ENCODE measurements around the gene LSAMP. TPM values are rescaled to one million over a fixed set of nuclear protein-coding genes. Genes with fewer than 3 reads are reported as not detected.

Gene LSAMP
- total and polyA plus RNA-seq, 2 donors (not counting 1 experiment from before 2014, with no cell fraction given) = not detected

DNA sequence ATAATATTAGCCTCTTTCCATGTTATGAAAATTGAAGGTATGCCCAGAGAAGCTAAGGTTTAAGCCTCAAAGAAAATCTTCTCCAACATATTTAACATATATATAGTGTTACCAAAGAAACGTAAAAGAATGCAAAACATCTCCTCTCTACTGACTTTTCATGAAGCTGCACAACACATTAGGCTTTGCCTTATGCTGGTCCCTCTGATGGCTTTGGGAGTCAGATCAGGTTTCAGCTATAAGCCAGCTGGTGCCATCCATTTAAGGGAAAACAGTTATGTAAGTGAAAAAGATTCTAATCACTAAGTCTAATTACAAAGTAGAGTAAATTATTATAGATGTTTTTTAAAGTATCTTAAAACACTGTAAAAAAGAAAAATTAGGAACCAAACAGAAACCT lies 410.5 kb downstream of the LSAMP start:
- Histone ChIP-seq H3K9ac (ENCODE audit: low read length) (no peak overlapping the region), H4K20me1 (ENCODE audit: control insufficient read depth, insufficient read depth, low read length, poor library complexity, severe bottlenecking) (no peaks in the 10 kb centered on the region), H3K27me3 (replicated peaks in 1 of 4; ENCODE audit: control extremely low read depth in 1 of 4, control insufficient read depth in 3 of 4, insufficient read depth in 4 of 4, low read length in 3 of 4) (no peaks in the 10 kb centered on the region), H3K9me3 (ENCODE audit: control extremely low read depth in 1 of 3, control insufficient read depth in 2 of 3, insufficient read depth in 1 of 3, low read length in 2 of 3) (no peaks in the 10 kb centered on the region), H2AFZ (ENCODE audit: insufficient read depth, low read depth, low read length, poor library complexity, severe bottlenecking) (no peak overlapping the region), H3K36me3 (replicated peaks in 1 of 2; ENCODE audit: control extremely low read depth in 1 of 2, control insufficient read depth in 1 of 2, extremely low read depth in 1 of 2, insufficient read depth in 2 of 2, low read length in 1 of 2) (no peaks in the 10 kb centered on the region), H3K4me2 (replicated peaks; ENCODE audit: low read depth, low read length, poor library complexity, severe bottlenecking) (no peak overlapping the region), H3K27ac (ENCODE audit: low read length in 2 of 2) (no peak overlapping the region), H3K4me3 (ENCODE audit: control extremely low read depth in 1 of 5, extremely low read depth in 1 of 5, insufficient read depth in 1 of 5, low read depth in 2 of 5, low read length in 4 of 5) (no peak overlapping the region), H3K4me1 (ENCODE audit: control insufficient read depth in 2 of 2, insufficient read depth in 2 of 2, low read length in 2 of 2) (peaks cover 0 to 3% of the 10 kb centered on the region in 2 donors), H3K79me2 (ENCODE audit: control insufficient read depth, insufficient read depth, low read length) (no peaks in the 10 kb centered on the region)
- TF ChIP-seq, protein P1, sequence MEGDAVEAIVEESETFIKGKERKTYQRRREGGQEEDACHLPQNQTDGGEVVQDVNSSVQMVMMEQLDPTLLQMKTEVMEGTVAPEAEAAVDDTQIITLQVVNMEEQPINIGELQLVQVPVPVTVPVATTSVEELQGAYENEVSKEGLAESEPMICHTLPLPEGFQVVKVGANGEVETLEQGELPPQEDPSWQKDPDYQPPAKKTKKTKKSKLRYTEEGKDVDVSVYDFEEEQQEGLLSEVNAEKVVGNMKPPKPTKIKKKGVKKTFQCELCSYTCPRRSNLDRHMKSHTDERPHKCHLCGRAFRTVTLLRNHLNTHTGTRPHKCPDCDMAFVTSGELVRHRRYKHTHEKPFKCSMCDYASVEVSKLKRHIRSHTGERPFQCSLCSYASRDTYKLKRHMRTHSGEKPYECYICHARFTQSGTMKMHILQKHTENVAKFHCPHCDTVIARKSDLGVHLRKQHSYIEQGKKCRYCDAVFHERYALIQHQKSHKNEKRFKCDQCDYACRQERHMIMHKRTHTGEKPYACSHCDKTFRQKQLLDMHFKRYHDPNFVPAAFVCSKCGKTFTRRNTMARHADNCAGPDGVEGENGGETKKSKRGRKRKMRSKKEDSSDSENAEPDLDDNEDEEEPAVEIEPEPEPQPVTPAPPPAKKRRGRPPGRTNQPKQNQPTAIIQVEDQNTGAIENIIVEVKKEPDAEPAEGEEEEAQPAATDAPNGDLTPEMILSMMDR (IDR thresholded peaks at IDR 0.05) = no peak
- TF ChIP-seq EZH2 (IDR thresholded peaks at IDR 0.05; ENCODE audit: borderline replicate concordance, insufficient read depth, low read depth, low read length, poor library complexity, severe bottlenecking) = no peak
- Mint-ChIP-seq H3K27ac (no peak overlapping the region), H3K4me1 (peaks cover 7% of the 10 kb centered on the region), H3K27me3 (no peaks in the 10 kb centered on the region), H3K4me3 (no peak overlapping the region), H3K9me3 (ENCODE audit: insufficient read depth) (no peaks in the 10 kb centered on the region)
- DNase-seq = no peak
- 86% methylated on average over 1 of the region's 1 CpG for WGBS (ENCODE audit: insufficient coverage)
- intact Hi-C loops (cut with micrococcal nuclease) = no loop called here
- ChIA-PET POLR2A (no interaction called here), CTCF (no interaction called here)
- ATAC-seq (ENCODE audit: low read depth) = no peak

- ChIA-PET CTCF (no interaction called here), POLR2A (no interaction called here)
- 89% methylated on average over 2 of the region's 2 CpGs for WGBS (ENCODE audit: insufficient coverage)
- Mint-ChIP-seq H3K9me3 (ENCODE audit: insufficient read depth) (no peaks in the 10 kb centered on the region), H3K27me3 (no peaks in the 10 kb centered on the region), H3K4me1 (peaks cover 7% of the 10 kb centered on the region), H3K27ac (no peak overlapping the region), H3K4me3 (no peak overlapping the region)
- ATAC-seq (ENCODE audit: low read depth) (no peak), DNase-seq (no peak)
- intact Hi-C loops (cut with micrococcal nuclease) = no loop called here
- no peaks in the 10 kb centered on the region for H3K36me3 ChIP-seq (replicated peaks in 1 of 2; ENCODE audit: control extremely low read depth in 1 of 2, control insufficient read depth in 1 of 2, extremely low read depth in 1 of 2, insufficient read depth in 2 of 2, low read length in 1 of 2)
- H2AFZ ChIP-seq (ENCODE audit: insufficient read depth, low read depth, low read length, poor library complexity, severe bottlenecking) = no peak overlapping the region
- H3K9me3 ChIP-seq (ENCODE audit: control extremely low read depth in 1 of 3, control insufficient read depth in 2 of 3, insufficient read depth in 1 of 3, low read length in 2 of 3) = no peaks in the 10 kb centered on the region
- H3K27me3 ChIP-seq (replicated peaks in 1 of 4; ENCODE audit: control extremely low read depth in 1 of 4, control insufficient read depth in 3 of 4, insufficient read depth in 4 of 4, low read length in 3 of 4) = no peaks in the 10 kb centered on the region
- peaks cover 0 to 3% of the 10 kb centered on the region in 2 donors for H3K4me1 ChIP-seq (ENCODE audit: control insufficient read depth in 2 of 2, insufficient read depth in 2 of 2, low read length in 2 of 2)
- H3K4me2 ChIP-seq (replicated peaks; ENCODE audit: low read depth, low read length, poor library complexity, severe bottlenecking) = no peak overlapping the region
- no peak overlapping the region for H3K4me3 ChIP-seq (ENCODE audit: control extremely low read depth in 1 of 5, extremely low read depth in 1 of 5, insufficient read depth in 1 of 5, low read depth in 2 of 5, low read length in 4 of 5)
- no peak for TF ChIP-seq EZH2 (IDR thresholded peaks at IDR 0.05; ENCODE audit: borderline replicate concordance, insufficient read depth, low read depth, low read length, poor library complexity, severe bottlenecking)
- TF ChIP-seq, protein P1 (IDR thresholded peaks at IDR 0.05) = no peak
- no peaks in the 10 kb centered on the region for H4K20me1 ChIP-seq (ENCODE audit: control insufficient read depth, insufficient read depth, low read length, poor library complexity, severe bottlenecking)
- no peak overlapping the region for H3K27ac ChIP-seq (ENCODE audit: low read length in 2 of 2)
- no peak overlapping the region for H3K9ac ChIP-seq (ENCODE audit: low read length)
- H3K79me2 ChIP-seq (ENCODE audit: control insufficient read depth, insufficient read depth, low read length) = no peaks in the 10 kb centered on the region
Observed at GRCh38 chr3:116034086-116034485, 411.2 kb downstream of the LSAMP start.
